Measurements from ENCODE around the gene NIN. TPM values are rescaled to one million over a fixed set of nuclear protein-coding genes. Genes with fewer than 3 reads are reported as not detected.
"Not testable (repeated sequence)": the region's sequence is repeated elsewhere in the genome, so short reads cannot be mapped to it uniquely, and the experiment has no call there.

The NIN gene
- total RNA-seq, 1 donor from 2014 or later, result 21.0 TPM

DNA sequence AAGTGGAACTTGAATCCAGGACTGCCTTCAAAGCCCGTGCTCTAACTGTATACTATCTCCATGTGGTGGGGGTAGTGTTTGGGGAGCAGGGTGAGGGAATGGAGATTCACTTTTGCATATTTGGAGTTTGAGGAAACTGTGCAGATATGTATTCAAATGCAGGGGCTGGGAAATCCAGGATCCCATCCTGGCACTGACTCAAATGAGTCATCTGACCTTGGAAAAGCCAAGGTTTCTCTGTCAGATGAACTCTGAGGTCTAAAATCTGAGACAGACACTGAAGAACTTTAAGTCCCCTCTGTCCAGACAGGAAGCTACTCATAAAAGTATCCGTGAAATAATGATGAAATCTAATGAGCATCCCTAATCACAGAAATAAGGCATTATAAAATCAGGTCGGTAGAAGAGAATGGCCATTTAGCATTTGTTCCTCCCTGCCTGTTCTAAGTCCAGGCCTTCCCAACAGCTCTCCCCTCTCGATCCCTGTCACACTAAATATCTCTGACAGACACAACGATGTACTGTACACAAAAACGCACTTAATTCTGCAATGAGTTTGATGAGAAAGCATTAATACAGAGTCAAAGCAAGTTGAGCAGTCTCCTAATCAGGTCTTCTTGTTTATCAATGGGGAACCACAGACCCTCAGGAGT lies 14.4 kb downstream of the NIN start:
- Mint-ChIP-seq H3K9me3 (ENCODE audit: low read depth) (peaks cover 11% of the 10 kb centered on the region), H3K36me3 (ENCODE audit: insufficient read depth) (peaks cover 16% of the 10 kb centered on the region), H3K27me3 (peaks cover 28% of the 10 kb centered on the region), H3K27ac (no peak overlapping the region), H3K4me3 (ENCODE audit: low read depth) (no peak overlapping the region), H3K4me1 (ENCODE audit: low read depth) (peaks cover 13% of the 10 kb centered on the region)
- DNase-seq (ENCODE audit: low spot score, unreplicated experiment), result no peak
- TF ChIP-seq, protein P1, sequence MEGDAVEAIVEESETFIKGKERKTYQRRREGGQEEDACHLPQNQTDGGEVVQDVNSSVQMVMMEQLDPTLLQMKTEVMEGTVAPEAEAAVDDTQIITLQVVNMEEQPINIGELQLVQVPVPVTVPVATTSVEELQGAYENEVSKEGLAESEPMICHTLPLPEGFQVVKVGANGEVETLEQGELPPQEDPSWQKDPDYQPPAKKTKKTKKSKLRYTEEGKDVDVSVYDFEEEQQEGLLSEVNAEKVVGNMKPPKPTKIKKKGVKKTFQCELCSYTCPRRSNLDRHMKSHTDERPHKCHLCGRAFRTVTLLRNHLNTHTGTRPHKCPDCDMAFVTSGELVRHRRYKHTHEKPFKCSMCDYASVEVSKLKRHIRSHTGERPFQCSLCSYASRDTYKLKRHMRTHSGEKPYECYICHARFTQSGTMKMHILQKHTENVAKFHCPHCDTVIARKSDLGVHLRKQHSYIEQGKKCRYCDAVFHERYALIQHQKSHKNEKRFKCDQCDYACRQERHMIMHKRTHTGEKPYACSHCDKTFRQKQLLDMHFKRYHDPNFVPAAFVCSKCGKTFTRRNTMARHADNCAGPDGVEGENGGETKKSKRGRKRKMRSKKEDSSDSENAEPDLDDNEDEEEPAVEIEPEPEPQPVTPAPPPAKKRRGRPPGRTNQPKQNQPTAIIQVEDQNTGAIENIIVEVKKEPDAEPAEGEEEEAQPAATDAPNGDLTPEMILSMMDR (IDR thresholded peaks at IDR 0.05; ENCODE audit: unreplicated experiment), result no peak

DNA sequence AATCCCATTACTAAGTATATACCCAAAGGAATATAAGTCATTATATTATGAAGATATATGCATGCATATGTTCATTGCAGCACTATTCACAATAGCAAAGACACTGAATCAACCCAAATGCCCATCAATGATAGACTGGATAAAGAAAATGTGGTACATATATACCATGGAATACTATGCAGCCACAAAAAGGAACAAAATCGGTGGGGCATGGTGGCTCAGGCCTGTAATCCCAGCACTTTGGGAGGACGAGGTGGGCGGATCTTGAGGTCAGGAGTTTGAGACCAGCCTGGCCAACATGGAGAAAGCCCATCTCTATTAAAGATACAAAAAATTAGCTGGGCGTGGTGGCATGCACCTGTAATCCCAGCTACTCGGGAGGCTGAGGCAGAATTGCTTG lies 15.4 kb downstream of the NIN start:
- Mint-ChIP-seq H3K9me3 (ENCODE audit: low read depth) (peaks cover 11% of the 10 kb centered on the region), H3K36me3 (ENCODE audit: insufficient read depth) (peaks cover 16% of the 10 kb centered on the region), H3K27me3 (peaks cover 21% of the 10 kb centered on the region)
- H3K4me1 Mint-ChIP-seq (ENCODE audit: low read depth); H3K27ac Mint-ChIP-seq; DNase-seq (ENCODE audit: low spot score, unreplicated experiment); H3K4me3 Mint-ChIP-seq (ENCODE audit: low read depth): not testable (repeated sequence)

DNA sequence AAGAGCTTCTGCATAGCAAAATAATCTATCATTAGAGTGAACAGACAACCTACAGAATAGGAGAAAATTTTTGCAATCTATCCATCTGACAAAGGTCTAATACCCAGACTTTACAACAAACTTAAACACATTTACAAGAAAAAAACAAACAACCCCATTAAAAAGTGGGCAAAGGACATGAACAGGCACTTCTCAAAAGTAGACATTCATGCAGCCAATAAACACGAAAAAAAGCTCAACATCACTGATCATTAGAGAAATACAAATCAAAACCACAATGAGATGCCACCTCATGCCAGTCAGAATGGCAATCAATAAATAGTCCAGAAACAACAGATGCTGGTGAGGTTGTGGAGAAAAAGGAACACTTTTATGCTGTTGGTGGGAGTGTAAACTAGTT lies 15.9 kb downstream of the NIN start:
- Mint-ChIP-seq H3K36me3 (ENCODE audit: insufficient read depth) (peaks cover 16% of the 10 kb centered on the region), H3K27me3 (peaks cover 17% of the 10 kb centered on the region), H3K9me3 (ENCODE audit: low read depth) (peaks cover 11% of the 10 kb centered on the region)
- not testable (repeated sequence) for DNase-seq (ENCODE audit: low spot score, unreplicated experiment); H3K4me1 Mint-ChIP-seq (ENCODE audit: low read depth); H3K27ac Mint-ChIP-seq; H3K4me3 Mint-ChIP-seq (ENCODE audit: low read depth)

DNA sequence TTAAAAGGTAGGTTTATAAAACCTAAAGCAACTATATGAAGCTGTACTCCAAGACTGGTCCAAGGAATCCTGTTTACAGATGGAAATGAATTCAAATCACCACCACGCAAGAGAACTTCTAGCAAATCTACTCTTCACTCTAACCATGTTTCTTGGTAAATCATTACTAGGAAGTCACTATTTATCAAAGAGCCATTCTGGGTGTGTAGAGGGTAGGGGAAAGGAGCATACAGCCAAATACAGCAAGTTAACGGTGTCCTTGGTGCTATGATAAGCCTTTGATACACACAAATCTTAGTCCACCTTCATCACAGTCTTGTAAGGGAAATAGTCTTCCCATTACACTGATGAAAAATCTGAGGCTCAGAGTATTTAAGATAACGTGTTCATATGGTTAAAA lies 16.8 kb downstream of the NIN start:
- Mint-ChIP-seq H3K4me3 (ENCODE audit: low read depth) (no peak overlapping the region), H3K27ac (no peak overlapping the region), H3K4me1 (ENCODE audit: low read depth) (no peaks in the 10 kb centered on the region), H3K9me3 (ENCODE audit: low read depth) (peaks cover 11% of the 10 kb centered on the region), H3K36me3 (ENCODE audit: insufficient read depth) (peaks cover 14% of the 10 kb centered on the region), H3K27me3 (peaks cover 12% of the 10 kb centered on the region)
- no peak for DNase-seq (ENCODE audit: low spot score, unreplicated experiment)
- TF ChIP-seq, protein P1 (IDR thresholded peaks at IDR 0.05; ENCODE audit: unreplicated experiment), result no peak

DNA sequence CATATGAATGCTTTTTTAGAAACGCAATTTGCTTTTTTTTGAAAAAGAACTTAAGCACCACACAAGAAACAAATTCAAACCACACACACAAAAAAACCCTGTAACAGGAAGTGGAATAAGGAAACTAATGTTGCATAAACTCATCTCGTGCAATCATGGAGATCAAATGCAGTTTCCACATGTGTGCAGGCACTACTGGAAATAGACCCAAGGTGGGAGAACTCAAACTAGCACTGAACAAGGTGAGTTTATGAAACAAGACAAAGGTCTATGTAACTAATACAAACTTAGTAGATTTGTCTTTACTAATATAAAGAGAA lies 17.5 kb downstream of the NIN start:
- H3K4me3 Mint-ChIP-seq (ENCODE audit: low read depth), result no peak overlapping the region

DNA sequence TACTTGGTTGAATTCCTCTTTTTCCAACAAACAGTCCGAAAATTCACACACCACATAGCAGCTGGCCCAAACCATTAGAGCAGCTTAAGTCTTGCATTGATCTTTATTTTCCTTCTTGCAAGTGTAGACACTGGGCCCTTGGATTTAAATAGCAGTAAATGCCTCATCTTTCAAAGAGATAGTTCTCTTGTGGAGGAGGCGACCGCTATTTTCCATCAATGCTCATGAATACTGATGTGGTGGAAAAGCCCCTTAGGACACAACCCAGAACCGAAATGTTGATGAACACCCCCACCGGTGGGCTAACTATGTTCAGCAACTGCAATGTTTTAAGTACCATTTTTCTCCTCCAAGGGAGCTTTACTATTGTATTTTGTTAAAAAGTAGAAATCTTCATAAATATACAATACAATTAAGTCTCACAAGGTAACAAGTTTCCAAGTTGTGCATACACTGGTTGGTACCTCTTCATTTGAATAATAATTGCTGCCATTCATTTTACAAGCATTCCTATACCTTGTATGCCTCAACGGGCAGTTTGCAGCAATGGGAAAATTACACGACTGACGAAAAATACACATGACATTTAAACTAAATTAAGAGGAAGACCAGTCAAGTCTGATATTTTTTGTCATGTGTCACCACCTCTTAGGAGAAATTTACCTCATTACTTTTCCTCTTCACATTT lies 18.0 kb downstream of the NIN start:
- H3K27ac Mint-ChIP-seq, result no peak overlapping the region
- H3K4me3 Mint-ChIP-seq (ENCODE audit: low read depth), result no peak overlapping the region
- no peaks in the 10 kb centered on the region for H3K4me1 Mint-ChIP-seq (ENCODE audit: low read depth)
- TF ChIP-seq, protein P1 (IDR thresholded peaks at IDR 0.05; ENCODE audit: unreplicated experiment), result no peak
- H3K27me3 Mint-ChIP-seq, result peaks cover 9% of the 10 kb centered on the region
- peaks cover 11% of the 10 kb centered on the region for H3K9me3 Mint-ChIP-seq (ENCODE audit: low read depth)
- H3K36me3 Mint-ChIP-seq (ENCODE audit: insufficient read depth), result peaks cover 14% of the 10 kb centered on the region
- DNase-seq (ENCODE audit: low spot score, unreplicated experiment), result no peak

More for the DNA sequence above, 17.5 kb downstream of the NIN start:
- Mint-ChIP-seq H3K36me3 (ENCODE audit: insufficient read depth) (peaks cover 14% of the 10 kb centered on the region), H3K9me3 (ENCODE audit: low read depth) (peaks cover 11% of the 10 kb centered on the region), H3K27ac (no peak overlapping the region), H3K27me3 (peaks cover 10% of the 10 kb centered on the region), H3K4me1 (ENCODE audit: low read depth) (no peaks in the 10 kb centered on the region)
- TF ChIP-seq, protein P1 (IDR thresholded peaks at IDR 0.05; ENCODE audit: unreplicated experiment), result no peak
- DNase-seq (ENCODE audit: low spot score, unreplicated experiment), result no peak

Data from progenitor cell of endocrine pancreas (in vitro differentiated cells).